ENCODE data around the gene UIMC1.

- no peak for TF ChIP-seq POLR2A (IDR thresholded peaks at IDR 0.05)
- no peak for TF ChIP-seq POLR2AphosphoS5 (IDR thresholded peaks at IDR 0.05)
- TF ChIP-seq CTCF (IDR thresholded peaks at IDR 0.05): no peak
Measured at GRCh38 chr5:176927562-176927961, 79.0 kb downstream of the UIMC1 start.

Data from stomach (tissue), 4 donors.